HG02678 (cell line): ENCODE measurements around the gene NME2.
"Not testable (repeated sequence)": the region's sequence is repeated elsewhere in the genome, so short reads cannot be mapped to it uniquely, and the experiment has no call there.

Source experiments
- ATAC-seq: cut with Tn5 transposase; IDR thresholded peaks from one replicate; pipeline ENCODE4 v1.9.1; 2021; ENCODE audit warnings: mild to moderate bottlenecking, moderate library complexity; ENCODE audit not compliant: unreplicated experiment

The NME2 gene

DNA sequence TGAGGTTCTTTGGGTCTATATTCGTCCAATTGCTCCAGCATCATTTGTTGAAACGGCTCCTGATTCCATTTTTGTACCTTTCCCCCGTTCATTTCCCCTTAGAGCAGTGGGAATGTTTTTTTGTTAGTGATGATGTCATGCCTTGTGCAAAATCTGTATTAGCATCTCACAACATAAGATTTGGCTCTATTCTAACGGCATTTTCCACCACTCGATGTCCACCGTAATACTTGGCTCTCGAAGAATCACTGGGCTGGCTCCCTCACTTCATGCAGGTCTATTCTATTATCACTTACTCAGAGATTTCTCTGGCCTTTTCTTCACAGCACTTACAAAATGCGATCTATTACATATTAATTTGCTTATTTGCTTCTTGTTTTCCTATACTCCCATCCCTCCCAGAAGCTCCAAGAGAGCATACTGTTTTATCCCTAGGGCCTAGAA, 13.4 kb upstream of the NME2 start:
- peak; percentile 0 for ATAC-seq

DNA sequence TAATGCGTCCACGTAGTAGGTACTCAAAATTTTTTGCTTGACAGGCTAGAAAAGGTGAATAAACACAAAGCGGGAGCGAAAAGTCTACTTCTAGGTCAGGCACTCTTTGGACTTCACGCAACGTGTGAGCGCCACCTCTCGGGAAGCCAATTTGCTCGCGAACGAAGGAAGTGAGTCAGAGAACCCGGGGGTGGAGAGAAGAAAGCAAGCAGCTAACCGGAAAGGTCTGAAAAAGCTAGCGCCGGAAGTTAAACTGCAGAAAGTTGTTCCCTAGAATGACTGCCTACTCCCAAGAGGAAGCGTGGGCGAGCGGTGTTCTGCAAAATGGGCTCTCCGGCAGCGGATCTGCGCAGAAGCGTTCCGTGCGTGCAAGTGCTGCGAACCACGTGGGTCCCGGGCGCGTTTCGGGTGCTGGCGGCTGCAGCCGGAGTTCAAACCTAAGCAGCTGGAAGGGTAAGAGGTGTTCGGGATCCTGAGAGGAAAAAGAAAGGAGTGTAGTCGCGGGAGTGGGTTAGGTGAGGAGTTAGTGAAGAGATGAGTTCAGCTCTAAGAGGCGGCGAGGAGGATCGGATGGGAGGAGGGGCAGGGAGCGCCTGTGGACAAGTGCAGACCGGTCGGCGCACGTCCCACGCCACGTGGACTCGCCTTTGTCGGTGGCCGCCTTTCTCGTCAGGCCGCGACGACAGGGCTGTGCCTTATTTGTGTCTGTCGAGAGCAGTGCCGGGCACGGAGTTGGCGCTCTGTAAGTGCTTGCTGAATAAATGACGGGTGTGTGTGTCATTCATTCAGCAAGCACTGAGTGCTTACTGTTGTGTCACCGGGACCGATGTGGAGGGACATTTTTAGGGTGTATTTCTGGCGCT, 12.8 kb upstream of the NME2 start, which contains the start of gene NME1:
Gene NME1 (plus strand): TSS at position 350 of the 863 bp plus-strand sequence. CDS start 2,096 bp downstream, outside the sequence.
- peak; percentile 89 for ATAC-seq

DNA sequence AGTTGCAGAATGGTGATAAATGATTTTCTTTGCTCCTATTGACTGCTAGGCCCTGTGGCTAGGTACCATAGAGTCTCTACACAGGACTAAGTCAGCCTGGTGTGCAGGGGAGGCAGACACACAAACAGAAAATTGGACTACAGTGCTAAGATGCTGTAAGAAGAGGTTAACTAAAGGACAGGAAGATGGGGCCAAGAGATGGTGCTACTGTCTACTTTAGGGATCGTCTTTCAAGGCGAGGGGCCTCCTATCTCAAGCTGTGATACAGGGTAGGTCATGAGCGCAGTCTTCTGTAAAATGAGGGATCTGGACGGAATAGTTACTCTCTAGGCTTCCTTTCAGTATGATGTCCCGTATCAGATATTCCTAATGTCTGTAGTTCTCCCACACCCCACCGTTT, 12.0 kb upstream of the NME2 start:
- no peak for ATAC-seq

DNA sequence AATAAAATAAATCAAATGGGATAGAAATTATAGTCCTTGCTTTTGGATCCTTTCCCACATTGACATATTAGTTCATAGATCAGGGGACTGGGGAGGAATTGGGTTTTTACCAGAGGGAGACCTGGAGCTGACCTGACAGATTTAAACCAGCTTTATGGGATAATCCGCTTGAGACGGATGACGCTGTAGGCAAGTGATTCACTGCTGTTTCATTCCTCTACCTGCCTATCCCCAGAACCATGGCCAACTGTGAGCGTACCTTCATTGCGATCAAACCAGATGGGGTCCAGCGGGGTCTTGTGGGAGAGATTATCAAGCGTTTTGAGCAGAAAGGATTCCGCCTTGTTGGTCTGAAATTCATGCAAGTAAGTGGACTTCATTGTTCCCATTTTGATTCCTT, 10.8 kb upstream of the NME2 start:
- ATAC-seq, result no peak

DNA sequence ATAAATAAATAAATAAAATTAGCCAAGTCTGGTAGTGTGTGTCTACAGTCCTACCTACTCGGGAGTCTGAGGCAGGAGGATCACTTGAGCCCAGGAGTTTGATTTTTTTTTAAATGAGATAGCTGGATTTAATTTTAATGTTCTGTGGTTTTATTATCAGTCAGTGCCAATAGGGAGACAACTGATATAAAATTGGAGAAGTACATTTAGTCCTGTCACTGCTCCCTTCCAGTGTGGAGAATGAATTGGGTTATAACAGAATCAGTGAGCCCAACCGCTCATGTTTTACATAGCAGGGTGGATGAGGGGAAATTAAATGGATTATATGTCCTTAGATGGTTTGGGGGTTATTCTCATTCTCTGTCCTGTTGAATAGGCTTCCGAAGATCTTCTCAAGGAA, 6.6 kb upstream of the NME2 start:
- no peak for ATAC-seq

DNA sequence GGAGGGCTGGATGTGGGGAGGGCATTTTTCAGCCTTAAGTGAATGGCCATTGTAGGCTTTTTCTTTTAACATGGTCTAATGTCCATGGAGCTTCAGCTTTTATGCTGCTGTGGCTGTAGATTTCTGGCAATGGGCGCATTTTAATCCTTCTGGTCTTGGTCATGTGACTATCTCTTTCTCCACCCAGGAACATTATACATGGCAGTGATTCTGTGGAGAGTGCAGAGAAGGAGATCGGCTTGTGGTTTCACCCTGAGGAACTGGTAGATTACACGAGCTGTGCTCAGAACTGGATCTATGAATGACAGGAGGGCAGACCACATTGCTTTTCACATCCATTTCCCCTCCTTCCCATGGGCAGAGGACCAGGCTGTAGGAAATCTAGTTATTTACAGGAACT, 4.7 kb upstream of the NME2 start:
- no peak for ATAC-seq

DNA sequence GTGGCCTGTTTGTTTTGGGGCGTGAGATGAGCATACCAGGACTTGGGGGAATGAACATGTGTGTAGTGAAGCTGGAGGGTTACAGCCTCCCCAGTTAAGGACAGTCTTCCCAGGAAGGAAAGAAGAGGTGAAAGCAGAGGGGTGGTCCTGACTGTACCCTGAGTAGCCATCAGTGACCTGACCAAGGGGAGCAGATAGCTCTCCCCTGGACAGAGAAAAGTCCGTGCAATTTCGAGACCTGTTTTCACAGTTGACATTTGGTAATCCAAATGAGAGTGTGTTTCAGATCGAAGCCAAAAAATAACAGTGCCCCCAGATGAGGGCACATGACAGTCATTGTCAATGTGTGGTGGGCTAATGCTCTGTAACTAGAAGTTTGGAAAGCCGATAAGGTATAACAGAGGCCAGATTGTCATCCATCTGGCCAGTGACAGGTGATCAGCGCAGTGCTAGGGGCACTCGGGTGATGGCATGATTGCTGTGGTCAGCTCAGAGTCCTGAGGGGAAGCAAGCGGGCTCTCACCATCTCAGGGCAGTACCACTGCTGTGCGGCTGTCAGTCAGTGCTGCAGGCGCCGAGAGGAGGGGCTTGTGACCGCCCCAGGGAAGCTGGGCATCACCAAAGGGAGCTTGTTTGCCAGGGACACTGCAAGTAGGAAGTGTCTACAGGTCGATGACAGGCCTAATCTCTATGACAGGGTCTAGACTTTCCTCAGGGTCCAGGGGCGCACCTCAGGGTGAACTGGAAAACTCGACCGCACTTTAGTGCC, 1.1 kb upstream of the NME2 start:
- ATAC-seq, result no peak

DNA sequence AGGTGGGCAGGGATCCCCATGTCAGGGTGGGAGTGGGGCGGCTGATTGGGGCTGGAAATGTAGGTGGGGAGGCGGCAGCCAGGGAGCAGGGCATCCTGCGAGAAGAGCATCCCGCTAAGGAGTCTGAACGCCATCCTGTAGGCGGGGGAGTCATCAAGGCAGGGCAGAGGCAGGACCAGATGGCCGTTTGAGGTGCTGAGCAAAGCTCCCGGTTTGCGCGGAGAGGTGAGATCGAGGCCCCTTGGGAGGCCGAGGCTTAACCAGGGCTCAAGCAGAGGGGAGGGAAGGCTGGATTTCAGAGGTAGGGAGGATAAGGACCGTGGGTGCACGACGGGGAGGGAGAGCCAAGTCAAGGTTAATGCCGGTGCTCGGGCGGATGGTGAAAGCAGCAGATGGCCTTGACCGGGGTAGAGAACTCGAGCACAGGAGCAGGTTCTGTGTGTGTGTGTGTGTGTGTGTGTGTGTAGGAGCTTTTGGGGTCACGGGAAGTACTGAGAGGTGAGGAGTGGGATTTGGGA, 472 bp upstream of the NME2 start:
- ATAC-seq, result peak; percentile 3

DNA sequence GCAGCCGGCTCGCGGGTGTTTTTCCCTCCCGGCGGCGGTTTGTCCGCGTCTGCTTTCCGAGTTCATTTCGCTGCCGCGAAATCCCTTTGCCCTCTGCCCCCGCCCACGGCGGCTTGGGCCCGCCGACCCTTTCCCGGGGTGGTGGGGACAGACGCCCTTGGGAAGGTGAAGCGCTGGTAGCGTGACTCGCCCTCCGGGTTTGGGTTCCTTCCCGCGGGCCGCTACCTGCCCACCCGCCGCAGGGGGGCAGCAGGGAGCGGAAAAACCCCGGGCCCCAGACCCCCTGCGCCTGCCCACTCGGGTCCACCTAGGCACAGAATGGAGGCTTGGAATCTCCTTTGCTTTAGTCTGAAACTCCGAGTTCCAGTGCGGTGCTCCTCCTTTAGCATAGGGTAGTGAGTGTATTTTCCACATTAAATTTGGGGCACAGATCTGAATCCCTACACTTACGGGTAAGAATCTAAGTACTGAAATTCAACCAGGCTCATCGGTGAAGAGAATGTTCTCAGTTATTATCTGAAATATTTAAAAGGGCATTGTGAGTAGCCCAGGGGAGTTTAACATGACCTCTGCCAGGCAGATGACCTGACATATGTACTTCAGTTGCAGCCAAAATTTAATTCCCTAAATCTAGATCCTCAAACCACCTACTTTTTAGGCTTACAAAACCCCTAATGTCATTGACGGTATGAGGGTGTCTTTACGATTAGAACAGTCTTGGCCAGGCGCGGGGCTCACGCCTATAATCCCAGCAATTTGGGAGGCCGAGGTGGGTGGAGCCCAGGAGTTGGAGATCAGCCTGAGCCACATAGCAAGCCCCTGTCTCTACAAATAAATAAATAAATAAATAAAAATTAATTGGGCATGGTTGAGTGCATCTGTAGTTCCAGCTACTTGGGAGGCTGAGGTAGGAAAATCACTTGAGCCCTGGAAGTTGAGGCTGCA, 1.0 kb downstream of the NME2 start:
- peak; percentile 49 for ATAC-seq

DNA sequence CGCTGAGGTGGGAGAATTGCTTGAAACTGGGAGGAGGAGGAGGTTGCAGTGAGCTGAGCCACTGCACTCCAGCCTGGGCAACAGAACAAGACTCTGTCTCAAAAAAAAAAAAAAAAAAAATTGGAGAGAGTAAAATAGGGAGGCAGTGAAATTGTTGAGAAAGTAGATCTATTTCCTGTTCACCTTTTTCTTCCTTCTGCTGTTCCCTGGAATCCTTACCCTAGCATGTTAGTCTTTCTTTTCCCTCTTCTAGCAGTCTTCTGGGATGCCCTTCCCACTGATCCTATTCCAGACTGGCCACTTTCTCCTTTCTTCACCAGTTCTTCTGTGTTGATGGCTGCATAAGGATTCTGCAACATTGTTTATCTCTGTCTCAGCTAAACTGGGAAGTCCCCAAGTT, 3.1 kb downstream of the NME2 start:
- ATAC-seq, result no peak

DNA sequence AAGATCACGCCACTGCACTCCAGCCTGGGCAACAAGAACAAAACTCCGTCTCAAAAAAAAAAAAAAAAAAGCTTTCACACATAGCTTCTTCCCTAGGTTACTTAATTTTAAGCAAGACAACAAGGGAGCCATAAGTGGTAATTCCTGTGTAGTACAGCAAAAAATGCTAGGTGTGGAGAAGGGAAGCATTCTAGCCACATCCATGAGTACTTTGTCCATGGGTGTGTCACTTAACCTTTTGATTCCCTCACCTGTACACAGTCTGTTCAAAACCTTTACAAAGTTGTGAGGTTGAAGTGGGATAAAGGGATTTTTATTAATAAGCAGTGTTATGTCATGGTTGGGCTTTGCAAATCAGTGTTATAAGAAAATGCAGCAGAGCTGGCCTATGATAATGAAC, 4.5 kb downstream of the NME2 start:
- ATAC-seq, result no peak

DNA sequence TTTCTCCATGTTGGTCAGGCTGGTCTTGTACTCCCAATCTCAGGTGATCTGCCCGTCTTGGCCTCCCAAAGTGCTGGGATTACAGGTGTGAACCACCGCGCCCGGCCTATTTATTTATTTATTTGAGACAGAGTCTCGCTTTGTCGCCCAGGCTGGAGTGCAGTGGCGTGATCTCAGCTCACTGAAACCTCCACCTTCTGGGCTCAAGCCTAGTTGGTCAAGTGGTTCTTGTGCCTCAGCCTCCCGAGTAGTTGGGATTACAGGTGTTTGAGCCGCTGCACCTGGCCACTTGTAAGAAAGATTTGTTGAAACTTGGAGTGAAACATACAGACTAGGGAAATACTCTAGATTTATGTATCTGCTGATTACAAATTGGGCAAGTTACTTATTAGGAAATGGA, 5.8 kb downstream of the NME2 start:
- ATAC-seq, result not testable (repeated sequence)

DNA sequence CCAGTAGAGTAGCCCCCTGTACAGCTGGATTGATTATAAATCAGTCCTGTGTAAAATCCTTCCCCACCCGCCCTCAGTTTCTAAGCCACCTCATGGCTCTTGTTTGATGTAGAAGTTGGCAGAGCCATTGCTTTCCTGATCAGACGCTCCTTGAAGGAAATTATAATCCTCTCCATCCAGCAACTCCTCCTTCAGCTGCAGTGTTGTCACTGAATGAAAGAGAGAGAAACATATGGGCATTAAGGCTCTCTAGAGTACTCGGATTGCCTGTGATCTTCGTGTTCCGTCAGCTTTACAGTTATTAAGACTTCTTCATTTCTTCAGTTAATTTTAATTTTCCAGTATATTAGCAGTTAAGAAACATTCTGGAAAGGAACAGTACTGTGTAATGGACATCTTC, 14.3 kb downstream of the NME2 start:
- ATAC-seq, result no peak

DNA sequence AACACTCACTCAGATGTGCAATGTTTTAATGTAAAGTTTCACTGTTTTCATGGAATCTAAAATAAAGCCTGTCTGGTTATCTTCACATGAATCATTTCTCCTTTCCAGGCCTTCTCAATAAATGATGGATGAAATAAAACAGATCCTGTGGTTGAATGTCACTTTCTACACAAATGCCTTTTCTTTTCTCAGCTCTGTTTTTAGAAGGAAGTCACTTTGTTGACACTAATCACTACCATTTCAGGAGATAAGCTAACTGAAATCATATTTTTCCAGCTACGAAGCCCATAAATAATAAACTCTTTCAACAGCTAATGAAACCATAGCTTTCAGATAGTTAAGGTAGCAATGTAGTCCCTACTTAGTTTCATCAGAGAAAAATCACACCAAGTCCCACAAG, 17.9 kb downstream of the NME2 start:
- ATAC-seq, result no peak

DNA sequence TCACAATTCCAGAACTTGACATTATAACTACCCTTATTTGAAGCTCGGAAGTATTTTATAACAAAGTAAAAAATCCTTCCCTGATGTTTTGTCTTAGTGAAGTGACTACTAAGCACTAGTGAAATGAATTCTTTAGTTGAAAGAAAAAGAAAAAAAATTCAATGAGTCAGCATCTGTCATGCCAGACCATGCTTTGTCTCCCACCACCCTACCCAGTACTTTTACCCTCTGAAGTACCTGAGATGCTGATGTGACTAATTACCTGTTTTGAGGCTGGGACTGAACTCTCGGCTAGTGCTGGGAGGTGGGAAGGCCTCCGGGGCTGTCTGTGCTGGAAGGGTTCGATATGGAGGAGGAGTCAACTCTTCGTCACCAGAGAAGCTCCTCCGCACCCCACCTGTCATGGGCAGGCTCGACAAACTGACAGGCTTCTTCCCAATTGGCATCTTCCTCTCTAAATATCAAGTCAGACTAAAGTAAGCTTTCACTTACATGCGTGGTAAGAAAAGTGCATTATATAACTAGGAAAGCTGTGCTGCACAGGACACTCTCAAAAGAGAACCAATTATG, 19.6 kb downstream of the NME2 start:
- no peak for ATAC-seq

DNA sequence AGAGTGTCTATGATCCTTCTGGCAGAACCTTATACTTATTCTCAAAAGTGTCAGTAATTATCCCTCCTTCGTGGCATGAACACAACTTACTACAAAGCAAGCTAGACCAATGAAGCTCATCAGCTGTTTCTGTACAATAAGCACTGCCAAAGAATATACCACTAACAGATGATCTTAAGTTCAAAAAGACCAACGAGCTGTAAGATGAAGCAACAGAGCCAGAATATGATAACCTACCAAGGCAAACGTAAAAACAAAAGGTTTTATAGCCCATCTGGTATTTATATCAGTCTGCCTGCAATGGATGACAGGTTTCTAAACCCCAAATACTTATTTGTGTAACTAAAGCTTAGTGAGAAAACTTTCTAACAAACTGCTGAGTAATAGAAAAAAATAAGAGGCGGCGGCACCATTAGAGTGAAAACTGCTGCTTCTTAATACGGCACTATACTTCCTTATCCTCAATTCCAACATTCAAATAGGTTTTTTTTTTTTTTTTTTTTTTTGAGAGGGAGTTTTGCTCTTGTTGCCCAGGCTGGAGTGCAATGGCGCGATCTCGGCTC, 22.1 kb downstream of the NME2 start:
- no peak for ATAC-seq

DNA sequence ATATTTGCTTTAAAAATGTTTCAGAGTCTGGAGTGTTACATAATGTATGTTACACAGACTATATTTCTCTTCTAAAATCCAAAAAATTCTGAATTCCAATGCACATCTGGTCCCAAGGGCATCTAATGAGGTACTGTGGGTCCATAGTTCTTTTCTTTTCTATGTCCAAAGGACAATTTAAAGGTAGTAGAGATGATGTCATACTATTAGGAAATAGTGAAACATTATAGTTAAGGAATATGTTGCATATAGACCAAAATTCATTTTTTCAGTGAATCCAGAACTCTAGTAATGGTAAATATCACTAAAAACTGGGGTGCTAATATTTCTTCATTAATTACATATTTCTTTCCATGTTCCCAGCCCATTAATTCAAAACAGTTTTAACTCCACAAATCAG, 23.0 kb downstream of the NME2 start:
- no peak for ATAC-seq

DNA sequence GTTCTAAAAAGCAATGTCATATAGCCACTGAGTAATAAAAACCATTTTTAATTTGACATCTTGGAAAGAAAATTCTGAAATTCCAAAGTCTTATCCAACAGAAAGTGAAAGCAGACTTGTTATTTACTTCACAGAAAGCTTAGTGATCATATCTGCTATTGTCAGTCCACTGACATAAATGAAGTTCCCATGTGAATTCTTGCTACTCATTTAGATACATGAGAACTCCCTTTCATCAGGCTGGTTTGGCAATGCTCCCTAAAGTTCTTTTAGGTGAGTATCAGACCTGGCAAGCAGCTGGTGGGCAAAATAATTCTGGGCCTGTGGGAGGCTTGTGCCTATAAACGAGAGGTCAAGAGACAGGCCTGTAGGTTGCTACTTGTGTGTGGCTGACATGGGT, 23.4 kb downstream of the NME2 start:
- ATAC-seq, result no peak

DNA sequence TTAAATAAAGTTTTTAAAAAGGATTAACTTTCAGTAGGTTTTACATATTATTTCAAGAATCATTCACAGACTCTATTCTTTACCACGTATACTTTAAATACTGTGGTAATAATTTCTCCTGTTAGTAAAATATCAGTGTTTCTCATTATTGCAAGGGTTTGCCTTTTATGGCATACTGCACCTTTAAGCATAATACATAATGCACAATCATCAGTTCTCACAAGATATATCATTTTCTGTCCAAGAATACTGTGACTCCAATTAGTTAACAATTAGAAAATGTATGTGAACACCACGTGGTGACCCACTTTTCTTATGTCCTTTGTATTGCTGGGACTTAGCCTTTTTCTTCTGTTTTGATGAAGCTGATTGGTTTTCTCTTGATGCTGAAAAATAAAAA, 25.7 kb downstream of the NME2 start:
- ATAC-seq, result no peak

DNA sequence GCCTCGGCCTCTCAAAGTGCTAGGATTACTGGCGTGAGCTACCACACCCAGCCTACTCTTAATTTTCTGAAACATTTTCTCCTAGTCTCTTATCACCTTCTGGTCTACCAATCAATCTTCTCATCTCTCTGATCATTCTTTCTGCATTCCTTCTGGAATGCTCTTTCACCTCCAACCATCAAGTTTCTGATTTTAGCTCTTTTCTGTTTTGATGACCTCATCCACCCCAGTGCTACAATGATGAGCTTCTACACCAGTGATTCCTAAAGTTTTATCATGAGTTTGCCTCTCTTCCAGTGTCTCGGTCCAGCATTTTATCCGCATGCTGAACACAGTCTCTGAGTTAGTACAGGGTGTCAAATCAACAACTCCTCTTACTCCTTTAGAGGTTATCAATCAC, 31.5 kb downstream of the NME2 start:
- no peak for ATAC-seq
